Colonic mucosa (tissue), 4 donors: ENCODE measurements around the gene ZNF883. TPM values are rescaled to one million over a fixed set of nuclear protein-coding genes. Genes with fewer than 3 reads are reported as not detected.

Experiments used
- DNase-seq: peaks from one replicate; pipeline ENCODE4 v3.0.0-alpha.2; 2020
- H3K27ac ChIP-seq: fragments of 200-600 bp; one replicate; pipeline ENCODE4 v1.8.0; 2021
- H3K27me3 ChIP-seq: fragments of 200-600 bp; one replicate; pipeline ENCODE4 v1.8.0; 2021
- H3K36me3 ChIP-seq: fragments of 200-600 bp; one replicate; pipeline ENCODE4 v1.8.0; 2021
- H3K4me1 ChIP-seq: fragments of 200-600 bp; one replicate; pipeline ENCODE4 v1.8.0; 2021; ENCODE audit warnings: mild to moderate bottlenecking
- H3K4me3 ChIP-seq: fragments of 200-600 bp; one replicate; pipeline ENCODE4 v1.8.0; 2021
- H3K9ac ChIP-seq, 2 donors: one replicate each; pipeline ENCODE4 v1.7.0; 2013; ENCODE audit warnings: control low read depth in 2 of 2, low read depth in 2 of 2, low read length in 2 of 2
- H3K9me3 ChIP-seq: fragments of 200-600 bp; one replicate; pipeline ENCODE4 v1.8.0; 2021
- CTCF ChIP-seq: fragments of 200-600 bp; IDR thresholded peaks from one replicate; pipeline ENCODE4 v1.8.0; 2022; ENCODE audit warnings: antibody characterized with exemption, mild to moderate bottlenecking
- intact Hi-C: fragments of 100-400 bp; cut with DNase I; formaldehyde crosslinking; loops from one replicate; pipeline ENCODE4 v1.14.1; 2022
- total RNA-seq, 2 donors: library from RNA; stranded (reverse); fragmentation: NEBNext Ultra II Directional in 1 of 2; extraction: Animal tissue kit (Norgen Biotek cat#: 25700) in 1 of 2; gene quantifications; one replicate each; pipeline ENCODE4 v1.2.1, GENCODE V29; 2021
- donor health status: healthy.
- donor health status: DM: no; HTN: no; CAD: no.
- donor health status: DM: no; HTN: no; CAD: no.

The ZNF883 gene
- total RNA-seq, 2 donors from 2014 or later, result 0.27 to 0.42 TPM

- Histone ChIP-seq H3K4me1 (no peaks in the 10 kb centered on the region), H3K4me3 (no peak overlapping the region), H3K27me3 (no peaks in the 10 kb centered on the region), H3K27ac (no peak overlapping the region), H3K36me3 (no peaks in the 10 kb centered on the region), H3K9me3 (no peaks in the 10 kb centered on the region), H3K9ac (no peak overlapping the region)
- DNase-seq, result no peak
- TF ChIP-seq CTCF, result no peak
- intact Hi-C loops, result no loop called here
These were observed 100.3 kb downstream of the ZNF883 start for GRCh38 chr9:112911736-112912135.

Other genes with a start within 250 kb of the ZNF883 start
- not detected for gene SLC46A2, start 121.3 kb downstream of the ZNF883 start, total RNA-seq
- under 1 TPM; 0.64 to 0.80 TPM for gene ZFP37, start 44.5 kb upstream of the ZNF883 start, total RNA-seq
- 10 to 100 TPM in 1 of 2 donors, 1 to 10 TPM in 1; 6.1 to 14.4 TPM for gene SLC31A2, start 138.8 kb upstream of the ZNF883 start, total RNA-seq
- 10 to 100 TPM; 22.5 to 24.4 TPM for gene FKBP15, start 209.1 kb upstream of the ZNF883 start, total RNA-seq
- 10 to 100 TPM; 51.1 to 57.1 TPM for gene SLC31A1, start 209.4 kb upstream of the ZNF883 start, total RNA-seq